Endothelial cell of umbilical vein (primary cell): ENCODE results near the gene USHBP1. TPM values are rescaled to one million over a fixed set of nuclear protein-coding genes. Genes with fewer than 3 reads are reported as not detected.

Source experiments
- BruUV-seq: library from RNA; stranded (reverse); fragments of 400-500 nt; replicated peaks from 2 replicates; lab custom pipeline; 2021; lab: Mats Ljungman, UMichigan
- CTCF ChIA-PET: fragments of 300-600, 350-600 bp; sonication (Branson Sonifier 250); formaldehyde crosslinking; loops from one replicate; lab custom pipeline; 2021; ENCODE audit warnings: antibody characterized with exemption, inconsistent platforms; lab: Charles Lee
- POLR2A ChIA-PET: fragments of 300-600, 350-600 bp; sonication (Branson Sonifier 250); formaldehyde crosslinking; loops from one replicate; lab custom pipeline; 2021; ENCODE audit warnings: antibody characterized with exemption, inconsistent platforms; lab: Charles Lee
- DNase-seq: peaks from one replicate; pipeline ENCODE4 v3.0.0-alpha.2; 2011; ENCODE audit warnings: low read depth, low spot score
- FAIRE-seq: peaks from 2 replicates; lab custom pipeline; 2011; peaks lifted over from hg19 to GRCh38; lab: Jason Lieb, UNC
- H2AFZ ChIP-seq: 2 replicates; pipeline ENCODE4 v1.6.0; 2012; ENCODE audit warnings: low read depth, low read length, control low read depth, inconsistent platforms
- H3K27ac ChIP-seq: 2 replicates; pipeline ENCODE4 v1.5.1; 2011; ENCODE audit warnings: low read depth, mild to moderate bottlenecking, control low read depth, low read length, moderate library complexity; ENCODE audit not compliant: insufficient read depth
- H3K27me3 ChIP-seq, 2 experiments: 2 replicates each; pipeline versions ENCODE4 v1.6.0 to v1.6.1; 2011; ENCODE audit warnings: low read length in 2 of 2, mixed read lengths in 1 of 2; ENCODE audit not compliant: control insufficient read depth in 2 of 2, insufficient read depth in 2 of 2
- H3K36me3 ChIP-seq, 2 experiments: 2 replicates in 1 of 2; 3 replicates in 1 of 2; pipeline ENCODE4 v1.5.1; 2011; ENCODE audit warnings: low read length in 2 of 2, mild to moderate bottlenecking in 1 of 2, moderate library complexity in 1 of 2; ENCODE audit not compliant: control insufficient read depth in 2 of 2, insufficient read depth in 2 of 2; ENCODE audit errors: extremely low read depth in 1 of 2
- H3K4me1 ChIP-seq: 3 replicates; pipeline ENCODE4 v1.5.1; 2011; ENCODE audit warnings: mild to moderate bottlenecking, low read length; ENCODE audit not compliant: control insufficient read depth, insufficient read depth; ENCODE audit errors: extremely low read depth
- H3K4me2 ChIP-seq: 2 replicates; pipeline ENCODE4 v1.6.1; 2011; ENCODE audit warnings: low read length, control low read depth, mixed read lengths; ENCODE audit not compliant: insufficient read depth
- H3K4me3 ChIP-seq, 3 experiments: fragments of 200-600 bp in 1 of 3; sonication (generic), shearing (Covaris generic) in 1 of 3; replicated peaks in 1 of 3; 2 replicates each; pipeline ENCODE4 v1.5.1; 2011 to 2016; ENCODE audit warnings: control low read depth in 3 of 3, low read length in 3 of 3, mild to moderate bottlenecking in 2 of 3, inconsistent platforms in 1 of 3, low read depth in 1 of 3, moderate library complexity in 1 of 3; ENCODE audit not compliant: insufficient read depth in 1 of 3
- H3K79me2 ChIP-seq: 2 replicates; pipeline ENCODE4 v1.6.0; 2012; ENCODE audit warnings: low read length, inconsistent platforms; ENCODE audit not compliant: control insufficient read depth, insufficient read depth
- H3K9ac ChIP-seq: replicated peaks from 2 replicates; pipeline ENCODE3; 2011; ENCODE audit warnings: low read length, control low read depth; ENCODE audit not compliant: insufficient read depth; ENCODE audit errors: extremely low read depth
- H3K9me1 ChIP-seq: replicated peaks from 3 replicates; pipeline ENCODE4 v1.6.0; 2011; ENCODE audit warnings: mild to moderate bottlenecking, low read length; ENCODE audit not compliant: control insufficient read depth, insufficient read depth; ENCODE audit errors: extremely low read depth
- H3K9me3 ChIP-seq: replicated peaks from 2 replicates; pipeline ENCODE4 v1.5.1; 2012; ENCODE audit warnings: low read length, inconsistent platforms; ENCODE audit not compliant: control insufficient read depth, insufficient read depth
- H4K20me1 ChIP-seq: replicated peaks from 2 replicates; pipeline ENCODE3; 2011; ENCODE audit warnings: mild to moderate bottlenecking, low read length; ENCODE audit not compliant: control insufficient read depth, insufficient read depth; ENCODE audit errors: extremely low read depth
- CTCF ChIP-seq, 2 donors: IDR thresholded peaks; 1 replicate in 1 of 2; 2 replicates in 1 of 2; pipeline ENCODE4 v1.5.1; 2011; ENCODE audit warnings: low read length in 2 of 2, mild to moderate bottlenecking in 2 of 2, moderate library complexity in 2 of 2, control low read depth in 1 of 2, inconsistent platforms in 1 of 2, low read depth in 1 of 2; ENCODE audit not compliant: insufficient read depth in 1 of 2; ENCODE audit errors: extremely low read depth in 1 of 2
- EZH2 ChIP-seq: IDR thresholded peaks from 2 replicates; pipeline ENCODE4 v1.6.1; 2012; ENCODE audit warnings: borderline replicate concordance, low read depth, mild to moderate bottlenecking, moderate library complexity, low read length, inconsistent platforms; ENCODE audit not compliant: severe bottlenecking
- GATA2 ChIP-seq: IDR thresholded peaks from 2 replicates; pipeline ENCODE4 v1.7.0; 2011; ENCODE audit warnings: low read depth, mild to moderate bottlenecking, moderate library complexity, mixed read lengths, low read length; ENCODE audit not compliant: insufficient read length, insufficient read depth
- MYC ChIP-seq: IDR thresholded peaks from one replicate; pipeline ENCODE4 v1.6.1; 2011; ENCODE audit warnings: mild to moderate bottlenecking, low read depth, low read length
- POLR2AphosphoS5 ChIP-seq: IDR thresholded peaks from 2 replicates; pipeline ENCODE4 v1.6.1; 2012; ENCODE audit warnings: low read depth, mild to moderate bottlenecking, control low read depth, low read length, moderate library complexity; ENCODE audit not compliant: insufficient read depth
- dilution Hi-C: fragments of 300-500 bp; cut with MboI; formaldehyde crosslinking; loops from one replicate; pipeline ENCODE4 v1.15.0; 2019; ENCODE audit warnings: low sequenced_read_pairs; ENCODE audit not compliant: extremely low pct_ligation_motif_present
- intact Hi-C: fragments of 100-400 bp; cut with micrococcal nuclease; formaldehyde crosslinking; loops from one replicate; pipeline ENCODE4 v1.10.0; 2022
- polyA plus RNA-seq, 4 experiments: library from polyadenylated mRNA; depleted of rRNA in 3 of 4; stranded (reverse) in 3 of 4; unstranded in 1 of 4; fragments of >200 nt; gene quantifications; 2 replicates each; pipeline versions ENCODE4 v1.2.1 to v1.2.3, GENCODE V29; 2011 to 2012; ENCODE audit warnings: missing spikeins in 1 of 4
- total RNA-seq: library from RNA; stranded (reverse); gene quantifications from 2 replicates; pipeline ENCODE4 v1.2.3, GENCODE V29; 2021

USHBP1 gene
- total and polyA plus RNA-seq, 2 donors (not counting 3 experiments of a cell fraction or from before 2014, with no cell fraction given) = 14.8 to 20.4 TPM

GRCh38 chr19:17237747-17238706 lies 26.5 kb downstream of the USHBP1 start:
- no peaks in the 10 kb centered on the region for H4K20me1 ChIP-seq
- intact Hi-C loops (no loop called here), dilution Hi-C loops (no loop called here)
- no peak overlapping the region for H3K9ac ChIP-seq
- no peaks in the 10 kb centered on the region for H3K27me3 ChIP-seq
- H3K4me2 ChIP-seq = no peak overlapping the region
- no peaks in the 10 kb centered on the region for H3K9me3 ChIP-seq
- no peaks in the 10 kb centered on the region for H3K9me1 ChIP-seq
- TF ChIP-seq MYC (no peak), POLR2AphosphoS5 (no peak), EZH2 (no peak), GATA2 (no peak), CTCF (IDR thresholded peaks at IDR 0.05; ENCODE audit: extremely low read depth in 1 of 2, insufficient read depth in 1 of 2, low read depth in 1 of 2, low read length in 2 of 2) (no peak)
- H2AFZ ChIP-seq = no peak overlapping the region
- DNase-seq = no peak
- H3K4me3 ChIP-seq = no peak overlapping the region
- peaks cover 0 to 4% of the 10 kb centered on the region in 2 experiments for H3K36me3 ChIP-seq
- BruUV-seq = no TSS peak
- H3K79me2 ChIP-seq = peaks cover 24% of the 10 kb centered on the region
- CTCF ChIA-PET = interaction anchor here (1.3 kb wide), 1 partner anchor 22 kb away, joined by 4 read pairs; no protein-coding TSS in a partner anchor
- H3K4me1 ChIP-seq = peaks cover 11% of the 10 kb centered on the region
- FAIRE-seq = no peak
- POLR2A ChIA-PET = no interaction called here
- H3K27ac ChIP-seq = no peak overlapping the region
